ENCODE results near the gene CTAGE1. TPM values are rescaled to one million over a fixed set of nuclear protein-coding genes. Genes with fewer than 3 reads are reported as not detected.

The CTAGE1 gene
- total RNA-seq, 1 experiment from 2014 or later, result not detected

DNA sequence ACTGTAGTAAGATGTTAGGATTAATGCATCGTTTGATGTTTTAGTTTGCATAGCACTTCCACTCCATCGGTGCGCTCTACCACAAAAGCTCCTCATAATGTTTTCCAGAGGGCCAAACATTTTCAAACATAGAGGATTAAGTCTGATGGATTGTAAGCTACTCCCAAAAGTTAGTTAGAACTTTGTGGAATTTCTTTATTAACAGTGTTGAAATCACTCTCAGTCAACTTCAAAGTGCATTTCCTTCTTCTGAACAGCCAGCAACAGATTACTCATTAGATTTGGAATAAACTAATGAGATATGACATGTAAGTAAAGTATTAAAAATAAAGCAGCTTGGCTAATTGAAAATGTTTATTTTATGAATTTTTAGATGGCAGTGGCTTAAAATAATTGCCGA, 30.1 kb upstream of the CTAGE1 start:
- DNase-seq, result no peak
- Histone ChIP-seq H3K4me1 (ENCODE audit: low read length) (no peaks in the 10 kb centered on the region), H3K9me3 (ENCODE audit: low read length) (peaks cover 4% of the 10 kb centered on the region; the same call in 1 of the 2 replicates), H3K4me3 (ENCODE audit: low read length) (no peak overlapping the region), H3K27me3 (ENCODE audit: low read length) (no peaks in the 10 kb centered on the region), H3K36me3 (ENCODE audit: insufficient read depth, low read length) (no peaks in the 10 kb centered on the region), H3K4me2 (ENCODE audit: low read depth, low read length, poor library complexity, severe bottlenecking) (no peak overlapping the region), H3K27ac (ENCODE audit: low read length) (no peak overlapping the region), H3K9me2 (replicated peaks; ENCODE audit: insufficient read depth, low read length) (no peaks in the 10 kb centered on the region), H2AFZ (ENCODE audit: low read length) (no peak overlapping the region), H4K20me1 (ENCODE audit: insufficient read depth, low read depth, low read length) (no peaks in the 10 kb centered on the region), H3K9ac (ENCODE audit: low read length) (no peak overlapping the region), H3K79me2 (ENCODE audit: low read length) (no peaks in the 10 kb centered on the region)

DNA sequence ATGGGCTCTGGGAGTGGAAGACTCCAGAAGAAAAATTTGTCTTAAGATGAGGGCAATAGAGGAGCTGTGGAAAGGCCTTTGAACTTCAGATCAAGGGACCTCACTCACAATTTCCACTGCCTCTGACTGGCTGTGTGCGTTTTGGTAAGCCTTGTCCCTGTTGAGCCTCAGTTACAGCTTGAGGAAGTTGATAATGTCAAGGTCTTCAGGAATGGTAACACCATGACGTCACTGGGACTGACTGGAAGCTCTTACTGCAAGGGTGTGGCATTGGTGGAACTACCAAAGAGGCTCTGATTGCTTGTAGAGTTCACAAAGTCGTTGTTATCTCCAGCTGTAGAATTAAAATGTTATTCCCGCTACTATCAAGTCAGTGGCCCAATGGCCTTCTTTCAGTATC, 29.2 kb upstream of the CTAGE1 start:
- DNase-seq, result no peak
- H3K27ac ChIP-seq (ENCODE audit: low read length), result no peak overlapping the region
- no peaks in the 10 kb centered on the region for H3K36me3 ChIP-seq (ENCODE audit: insufficient read depth, low read length)
- H3K9ac ChIP-seq (ENCODE audit: low read length), result no peak overlapping the region
- no peaks in the 10 kb centered on the region for H4K20me1 ChIP-seq (ENCODE audit: insufficient read depth, low read depth, low read length)
- no peak overlapping the region for H2AFZ ChIP-seq (ENCODE audit: low read length)
- no peaks in the 10 kb centered on the region for H3K79me2 ChIP-seq (ENCODE audit: low read length)
- no peaks in the 10 kb centered on the region for H3K9me2 ChIP-seq (replicated peaks; ENCODE audit: insufficient read depth, low read length)
- peaks cover 4% of the 10 kb centered on the region; the same call in 1 of the 2 replicates for H3K9me3 ChIP-seq (ENCODE audit: low read length)
- no peak overlapping the region for H3K4me3 ChIP-seq (ENCODE audit: low read length)
- H3K4me2 ChIP-seq (ENCODE audit: low read depth, low read length, poor library complexity, severe bottlenecking), result no peak overlapping the region
- no peaks in the 10 kb centered on the region for H3K27me3 ChIP-seq (ENCODE audit: low read length)
- no peaks in the 10 kb centered on the region for H3K4me1 ChIP-seq (ENCODE audit: low read length)

- peaks cover 4% of the 10 kb centered on the region; the same call in 1 of the 2 replicates for H3K9me3 ChIP-seq (ENCODE audit: low read length)
- no peak for DNase-seq
- H3K9me2 ChIP-seq (replicated peaks; ENCODE audit: insufficient read depth, low read length), result no peaks in the 10 kb centered on the region
- H3K27me3 ChIP-seq (ENCODE audit: low read length), result no peaks in the 10 kb centered on the region
- H3K4me2 ChIP-seq (ENCODE audit: low read depth, low read length, poor library complexity, severe bottlenecking), result no peak overlapping the region
- H3K9ac ChIP-seq (ENCODE audit: low read length), result no peak overlapping the region
- H4K20me1 ChIP-seq (ENCODE audit: insufficient read depth, low read depth, low read length), result no peaks in the 10 kb centered on the region
- H2AFZ ChIP-seq (ENCODE audit: low read length), result no peak overlapping the region
- no peaks in the 10 kb centered on the region for H3K36me3 ChIP-seq (ENCODE audit: insufficient read depth, low read length)
- H3K4me1 ChIP-seq (ENCODE audit: low read length), result no peaks in the 10 kb centered on the region
- H3K79me2 ChIP-seq (ENCODE audit: low read length), result no peaks in the 10 kb centered on the region
- no peak overlapping the region for H3K27ac ChIP-seq (ENCODE audit: low read length)
- no peak overlapping the region for H3K4me3 ChIP-seq (ENCODE audit: low read length)
Measured at GRCh38 chr18:22446325-22446724, 28.6 kb upstream of the CTAGE1 start.

DNA sequence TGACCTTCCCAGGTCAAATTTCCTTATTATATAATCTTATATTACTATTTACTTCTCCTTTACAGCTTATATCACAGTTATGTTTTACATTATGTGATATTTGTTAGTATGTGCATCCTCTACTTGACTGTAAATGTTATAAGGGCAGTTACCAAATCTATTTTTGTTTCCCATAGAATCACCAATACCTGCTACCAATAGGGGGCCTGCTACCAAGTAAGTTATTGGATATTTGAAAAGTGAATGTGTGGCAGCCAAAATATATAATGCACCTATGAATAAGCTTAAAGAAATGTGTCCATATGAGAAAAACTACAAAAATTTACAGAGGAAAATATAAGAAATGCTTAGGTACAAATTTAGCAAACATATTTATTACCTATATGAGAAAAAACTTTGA, 23.9 kb upstream of the CTAGE1 start:
- H3K27ac ChIP-seq (ENCODE audit: low read length), result no peak overlapping the region
- H4K20me1 ChIP-seq (ENCODE audit: insufficient read depth, low read depth, low read length), result no peaks in the 10 kb centered on the region
- H3K79me2 ChIP-seq (ENCODE audit: low read length), result no peaks in the 10 kb centered on the region
- H2AFZ ChIP-seq (ENCODE audit: low read length), result no peak overlapping the region
- H3K9me3 ChIP-seq (ENCODE audit: low read length), result no peaks in the 10 kb centered on the region
- DNase-seq, result no peak
- no peak overlapping the region for H3K4me2 ChIP-seq (ENCODE audit: low read depth, low read length, poor library complexity, severe bottlenecking)
- H3K27me3 ChIP-seq (ENCODE audit: low read length), result no peaks in the 10 kb centered on the region
- H3K4me3 ChIP-seq (ENCODE audit: low read length), result no peak overlapping the region
- H3K9me2 ChIP-seq (replicated peaks; ENCODE audit: insufficient read depth, low read length), result no peaks in the 10 kb centered on the region
- H3K9ac ChIP-seq (ENCODE audit: low read length), result no peak overlapping the region
- no peaks in the 10 kb centered on the region for H3K4me1 ChIP-seq (ENCODE audit: low read length)
- no peaks in the 10 kb centered on the region for H3K36me3 ChIP-seq (ENCODE audit: insufficient read depth, low read length)

GRCh38 chr18:22439447-22439846, 21.7 kb upstream of the CTAGE1 start:
- H3K4me3 ChIP-seq (ENCODE audit: low read length), result no peak overlapping the region
- no peak for DNase-seq

DNA sequence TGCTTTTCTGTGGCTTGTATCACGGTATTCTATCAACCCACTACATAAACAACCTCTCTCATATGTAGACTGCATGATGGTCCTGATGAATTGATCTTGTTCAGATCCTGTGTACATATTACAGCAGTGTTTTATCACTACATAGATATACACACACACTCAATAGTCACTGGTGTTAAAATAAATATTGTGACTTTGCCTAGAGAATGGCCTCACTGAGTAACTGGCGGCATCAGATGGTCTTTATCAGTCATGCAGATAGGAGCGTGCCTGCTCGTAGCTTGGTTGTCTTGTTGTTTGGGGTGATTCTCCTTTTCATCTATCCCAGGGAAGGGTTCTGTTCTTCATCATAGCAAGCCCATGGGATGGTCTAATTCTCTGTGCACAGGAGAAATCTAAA, 18.4 kb upstream of the CTAGE1 start:
- H2AFZ ChIP-seq (ENCODE audit: low read length), result no peak overlapping the region
- no peak for DNase-seq

More at GRCh38 chr18:22439447-22439846, 21.7 kb upstream of the CTAGE1 start:
- Histone ChIP-seq H3K4me1 (ENCODE audit: low read length) (no peaks in the 10 kb centered on the region), H3K79me2 (ENCODE audit: low read length) (no peaks in the 10 kb centered on the region), H3K36me3 (ENCODE audit: insufficient read depth, low read length) (no peaks in the 10 kb centered on the region), H3K9ac (ENCODE audit: low read length) (no peak overlapping the region), H3K9me3 (ENCODE audit: low read length) (no peaks in the 10 kb centered on the region), H3K27ac (ENCODE audit: low read length) (no peak overlapping the region), H3K4me2 (ENCODE audit: low read depth, low read length, poor library complexity, severe bottlenecking) (no peak overlapping the region), H2AFZ (ENCODE audit: low read length) (no peak overlapping the region), H3K27me3 (ENCODE audit: low read length) (no peaks in the 10 kb centered on the region), H4K20me1 (ENCODE audit: insufficient read depth, low read depth, low read length) (no peaks in the 10 kb centered on the region), H3K9me2 (replicated peaks; ENCODE audit: insufficient read depth, low read length) (no peaks in the 10 kb centered on the region)

GRCh38 chr18:22434973-22435608, 17.4 kb upstream of the CTAGE1 start:
- Histone ChIP-seq H3K27ac (ENCODE audit: low read length) (no peak overlapping the region), H4K20me1 (ENCODE audit: insufficient read depth, low read depth, low read length) (no peaks in the 10 kb centered on the region), H3K9ac (ENCODE audit: low read length) (no peak overlapping the region), H3K9me3 (ENCODE audit: low read length) (no peaks in the 10 kb centered on the region), H3K4me3 (ENCODE audit: low read length) (no peak overlapping the region), H3K9me2 (replicated peaks; ENCODE audit: insufficient read depth, low read length) (no peaks in the 10 kb centered on the region), H2AFZ (ENCODE audit: low read length) (no peak overlapping the region), H3K4me2 (ENCODE audit: low read depth, low read length, poor library complexity, severe bottlenecking) (no peak overlapping the region), H3K27me3 (ENCODE audit: low read length) (no peaks in the 10 kb centered on the region), H3K4me1 (ENCODE audit: low read length) (peaks cover 7% of the 10 kb centered on the region), H3K36me3 (ENCODE audit: insufficient read depth, low read length) (no peaks in the 10 kb centered on the region), H3K79me2 (ENCODE audit: low read length) (no peaks in the 10 kb centered on the region)
- DNase-seq, result no peak

More for the DNA sequence above, 18.4 kb upstream of the CTAGE1 start:
- Histone ChIP-seq H3K4me1 (ENCODE audit: low read length) (peaks cover 7% of the 10 kb centered on the region), H3K4me2 (ENCODE audit: low read depth, low read length, poor library complexity, severe bottlenecking) (no peak overlapping the region), H4K20me1 (ENCODE audit: insufficient read depth, low read depth, low read length) (no peaks in the 10 kb centered on the region), H3K27me3 (ENCODE audit: low read length) (no peaks in the 10 kb centered on the region), H3K27ac (ENCODE audit: low read length) (no peak overlapping the region), H3K79me2 (ENCODE audit: low read length) (no peaks in the 10 kb centered on the region), H3K4me3 (ENCODE audit: low read length) (no peak overlapping the region), H3K9ac (ENCODE audit: low read length) (no peak overlapping the region), H3K9me2 (replicated peaks; ENCODE audit: insufficient read depth, low read length) (no peaks in the 10 kb centered on the region), H3K9me3 (ENCODE audit: low read length) (no peaks in the 10 kb centered on the region), H3K36me3 (ENCODE audit: insufficient read depth, low read length) (no peaks in the 10 kb centered on the region)

DNA sequence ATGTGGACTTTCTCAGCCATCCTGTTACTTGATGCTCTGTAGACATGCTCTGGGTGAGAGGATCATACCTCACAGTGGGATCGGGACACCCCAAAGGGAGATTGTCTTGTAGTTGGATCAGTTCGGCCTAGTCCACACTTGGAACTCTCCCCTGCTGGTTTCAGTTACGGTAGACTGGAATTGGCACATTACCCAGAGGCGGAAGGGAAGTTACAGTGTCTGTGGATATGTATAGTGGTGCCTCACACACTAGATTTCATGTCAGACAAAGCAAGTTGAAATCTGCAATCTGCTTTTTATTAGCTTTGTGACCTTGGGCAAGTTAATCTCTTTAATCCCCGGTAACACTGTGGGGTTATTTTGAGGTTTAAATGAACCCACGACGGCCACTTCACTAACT, 16.2 kb upstream of the CTAGE1 start:
- H3K4me2 ChIP-seq (ENCODE audit: low read depth, low read length, poor library complexity, severe bottlenecking), result no peak overlapping the region
- H2AFZ ChIP-seq (ENCODE audit: low read length), result no peak overlapping the region
- no peaks in the 10 kb centered on the region for H4K20me1 ChIP-seq (ENCODE audit: insufficient read depth, low read depth, low read length)
- H3K27me3 ChIP-seq (ENCODE audit: low read length), result no peaks in the 10 kb centered on the region
- DNase-seq, result no peak
- H3K9me2 ChIP-seq (replicated peaks; ENCODE audit: insufficient read depth, low read length), result no peaks in the 10 kb centered on the region
- peaks cover 7% of the 10 kb centered on the region for H3K4me1 ChIP-seq (ENCODE audit: low read length)
- H3K36me3 ChIP-seq (ENCODE audit: insufficient read depth, low read length), result no peaks in the 10 kb centered on the region
- H3K27ac ChIP-seq (ENCODE audit: low read length), result no peak overlapping the region
- H3K9ac ChIP-seq (ENCODE audit: low read length), result no peak overlapping the region
- no peaks in the 10 kb centered on the region for H3K9me3 ChIP-seq (ENCODE audit: low read length)
- no peak overlapping the region for H3K4me3 ChIP-seq (ENCODE audit: low read length)
- no peaks in the 10 kb centered on the region for H3K79me2 ChIP-seq (ENCODE audit: low read length)
